ENCODE results near the gene PSTPIP1.

The PSTPIP1 gene

DNA sequence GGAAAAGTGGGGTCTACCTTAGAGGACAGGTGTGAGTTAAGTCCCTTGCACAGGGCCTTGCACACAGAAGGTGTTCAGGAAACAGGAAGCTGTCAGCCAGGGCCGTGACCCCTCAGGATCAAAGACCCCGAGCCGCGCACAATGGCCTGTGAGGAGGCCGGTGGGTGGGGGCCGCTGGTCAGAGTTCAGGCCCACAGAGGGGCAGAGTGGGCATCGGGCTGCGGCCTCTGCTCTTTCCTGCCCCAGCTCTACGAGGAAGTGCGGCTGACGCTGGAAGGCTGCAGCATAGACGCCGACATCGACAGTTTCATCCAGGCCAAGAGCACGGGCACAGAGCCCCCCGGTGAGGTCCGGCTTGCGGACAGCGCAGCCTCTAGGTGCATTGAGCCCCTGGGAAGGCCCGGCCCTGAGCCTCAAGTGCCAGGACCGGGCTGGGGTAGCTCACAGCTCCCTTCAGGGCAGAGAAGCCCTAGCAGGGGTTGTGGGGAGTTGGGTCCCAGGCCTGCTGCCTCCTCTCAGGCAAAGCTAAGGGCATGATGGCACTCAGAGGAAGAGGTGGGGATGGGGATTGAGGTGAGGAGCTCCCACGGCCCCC, 37.2 kb downstream of the PSTPIP1 start:
- DNase-seq, result no peak

DNA sequence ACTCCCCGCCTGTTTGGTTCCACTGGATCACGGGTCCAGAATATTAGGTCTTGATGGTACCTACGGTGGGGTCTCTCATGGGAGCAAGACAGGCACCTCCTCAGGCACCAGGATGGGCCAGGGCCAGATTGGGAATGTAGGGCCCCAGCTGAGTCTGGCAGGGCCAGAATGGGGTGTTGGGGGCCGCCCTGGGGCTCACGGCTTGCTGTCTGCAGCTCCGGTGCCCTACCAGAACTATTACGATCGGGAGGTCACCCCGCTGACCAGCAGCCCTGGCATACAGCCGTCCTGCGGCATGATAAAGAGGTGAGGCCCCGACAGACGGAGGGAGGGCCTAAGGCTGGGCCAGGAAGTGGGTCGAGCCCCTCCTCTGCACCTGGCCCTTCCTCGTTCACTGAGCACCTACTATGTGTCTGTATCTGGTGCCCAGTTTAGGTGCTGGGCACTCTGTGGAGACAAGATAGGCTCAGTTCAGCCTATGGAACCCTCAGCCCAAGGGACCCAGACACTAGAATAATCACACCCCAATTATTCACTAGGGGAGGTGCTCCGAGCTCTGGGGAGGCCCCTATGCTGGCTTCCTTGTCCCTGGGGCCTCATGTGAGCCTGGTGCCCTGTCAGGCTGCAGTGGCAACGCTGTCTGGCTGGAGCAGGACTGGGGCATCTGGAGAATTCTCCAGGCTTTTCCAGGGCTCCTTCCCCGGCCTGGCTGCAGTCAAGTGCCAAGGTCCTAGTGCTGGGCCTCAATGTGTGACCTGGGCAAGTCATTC, 37.9 kb downstream of the PSTPIP1 start:
- no peak for DNase-seq

- DNase-seq, result no peak
Observed at GRCh38 chr15:77033417-77033728, 38.4 kb downstream of the PSTPIP1 start.

GRCh38 chr15:77033729-77034671, 39.1 kb downstream of the PSTPIP1 start:
- DNase-seq, result no peak

DNA sequence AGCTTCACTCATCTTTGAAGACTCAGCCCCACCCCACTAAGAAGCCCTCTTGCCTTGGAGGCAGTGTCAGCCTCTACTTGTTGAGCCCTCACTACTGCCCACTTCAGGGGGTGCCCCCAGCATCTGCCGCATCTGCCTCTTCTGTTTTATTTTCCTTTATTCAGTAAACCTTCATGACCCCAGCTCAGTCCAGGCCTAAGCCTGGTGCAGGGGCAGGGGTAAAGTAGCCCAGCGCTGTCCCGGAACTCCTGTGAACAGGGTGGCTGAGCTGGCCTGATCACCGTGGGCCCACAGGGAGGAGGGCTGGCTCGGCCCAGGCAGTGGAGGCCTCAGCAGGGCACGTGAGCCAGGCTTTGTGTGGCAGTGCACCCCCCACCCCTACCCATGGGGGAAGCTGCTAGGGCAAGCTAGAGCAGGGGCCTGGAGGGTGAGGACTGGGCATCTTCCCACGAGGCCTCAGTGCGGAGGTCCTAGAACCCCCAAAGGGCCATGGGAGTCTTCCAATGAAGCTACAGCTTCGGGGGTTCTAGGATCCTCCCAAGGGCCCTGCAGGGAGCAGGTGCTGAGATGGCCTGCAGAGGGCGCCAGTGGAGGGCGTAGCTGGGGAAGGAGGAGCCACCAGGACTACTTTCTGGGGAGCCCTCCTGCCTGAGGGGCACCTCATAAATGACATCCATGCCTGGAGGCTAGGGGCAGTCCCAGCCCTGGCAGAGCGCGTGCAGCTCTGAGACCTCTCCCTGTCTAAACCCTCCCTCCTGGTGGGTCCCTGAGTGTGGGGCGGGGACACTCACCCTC, 40.0 kb downstream of the PSTPIP1 start:
- DNase-seq, result peak in 1 of 2 donors; percentile 41

- no peak for DNase-seq
Observed at GRCh38 chr15:77035584-77035983, 40.7 kb downstream of the PSTPIP1 start.

DNA sequence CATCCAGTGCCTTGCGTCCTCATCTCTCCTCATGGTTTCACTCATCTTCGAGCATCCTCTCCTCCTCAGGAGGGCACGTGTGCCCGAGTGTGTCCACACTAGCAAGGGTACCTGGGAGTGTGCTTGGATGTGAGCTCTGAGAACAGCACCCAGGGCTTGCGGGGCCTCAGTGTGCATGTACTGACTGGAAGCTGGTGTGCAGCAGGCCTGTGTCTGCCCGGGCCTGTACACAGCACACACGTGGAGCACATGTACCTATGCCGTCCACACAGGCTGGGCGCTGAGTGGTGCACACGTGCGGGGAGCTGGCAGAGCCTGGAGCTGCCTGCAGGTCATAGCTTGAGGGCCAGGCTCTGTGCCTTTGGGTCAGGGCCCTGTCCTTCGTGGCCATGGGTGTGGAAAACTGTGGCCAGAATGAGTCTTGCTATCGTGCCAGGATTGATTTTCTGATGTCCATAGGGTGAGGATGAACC, 41.1 kb downstream of the PSTPIP1 start:
- no peak for DNase-seq

DNA sequence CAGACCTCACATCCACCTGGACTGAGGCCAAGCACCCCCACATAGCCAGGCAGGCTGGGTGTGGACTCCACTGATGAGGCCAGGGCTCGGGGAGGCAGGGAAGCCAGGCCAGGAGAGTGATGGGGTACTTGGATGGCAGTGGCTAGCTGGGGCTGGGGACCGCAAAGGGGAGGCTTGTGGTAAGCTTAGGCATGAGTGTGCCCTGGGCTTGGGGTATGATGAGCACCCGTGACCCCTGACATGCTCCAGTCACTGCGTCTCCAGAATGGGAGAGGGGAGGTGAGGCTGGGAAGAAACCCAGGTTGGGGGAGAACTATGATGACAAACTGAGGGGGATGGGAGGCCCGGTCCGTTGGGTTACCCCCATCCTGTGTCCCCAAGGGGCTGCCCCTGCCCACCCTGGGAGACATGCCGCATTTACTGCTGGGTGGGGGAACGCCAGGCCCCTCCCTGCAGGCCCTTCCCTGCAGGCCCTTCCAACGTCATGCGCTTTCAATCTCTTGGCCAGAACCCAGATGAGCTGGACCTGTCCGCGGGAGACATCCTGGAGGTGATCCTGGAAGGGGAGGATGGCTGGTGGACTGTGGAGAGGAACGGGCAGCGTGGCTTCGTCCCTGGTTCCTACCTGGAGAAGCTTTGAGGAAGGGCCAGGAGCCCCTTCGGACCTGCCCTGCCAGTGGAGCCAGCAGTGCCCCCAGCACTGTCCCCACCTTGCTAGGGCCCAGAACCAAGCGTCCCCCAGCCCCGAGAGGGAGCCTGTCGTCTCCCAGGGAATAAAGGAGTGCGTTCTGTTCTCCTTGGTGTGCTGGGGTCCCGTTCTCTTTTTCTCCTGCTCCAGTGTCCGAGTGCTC, 41.8 kb downstream of the PSTPIP1 start:
- no peak for DNase-seq

- no peak for DNase-seq
Observed at GRCh38 chr15:77037388-77038209, 42.7 kb downstream of the PSTPIP1 start.

GRCh38 chr15:77038312-77039216, 43.6 kb downstream of the PSTPIP1 start:
- no peak for DNase-seq

GRCh38 chr15:77039217-77039533, 44.2 kb downstream of the PSTPIP1 start:
- no peak for DNase-seq

DNA sequence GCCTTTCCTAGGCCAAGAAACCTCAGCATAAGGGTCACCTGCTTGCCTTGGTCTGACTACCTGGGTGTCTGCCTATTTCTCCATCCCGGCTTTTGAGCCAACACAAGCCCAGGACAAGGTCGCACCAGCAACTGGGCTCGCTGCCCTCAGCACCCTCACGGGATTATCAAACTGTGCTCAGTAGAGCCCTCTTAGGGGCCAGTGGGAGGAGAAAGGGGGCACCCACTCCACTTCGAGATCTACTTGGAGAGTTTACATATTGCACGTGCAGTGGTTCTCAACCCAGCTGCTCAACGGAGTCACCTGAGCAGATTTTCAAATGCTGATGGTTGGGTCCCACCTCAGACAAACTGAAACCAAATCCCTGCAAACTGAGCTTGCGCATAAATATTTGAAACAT, 44.9 kb downstream of the PSTPIP1 start:
- no peak for DNase-seq

DNA sequence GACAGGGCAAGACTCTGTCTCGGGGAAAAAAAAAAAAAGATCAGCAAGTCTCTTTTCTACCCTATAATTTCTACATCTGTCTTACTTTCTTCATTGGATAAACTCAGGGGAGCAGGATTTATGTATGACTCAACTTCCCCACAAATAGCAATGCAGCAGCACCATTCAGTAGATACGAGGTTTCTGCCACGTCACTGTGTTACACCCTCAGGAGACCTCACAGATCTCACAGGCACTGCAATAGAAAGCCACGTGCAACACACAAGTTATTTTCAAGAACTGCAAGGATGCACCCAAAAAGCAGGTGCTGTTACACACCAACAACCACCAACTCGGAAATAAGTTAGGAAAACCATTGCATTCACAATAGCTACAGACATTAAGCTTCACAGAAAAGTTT, 45.7 kb downstream of the PSTPIP1 start:
- DNase-seq, result no peak

- DNase-seq, result no peak
Observed at GRCh38 chr15:77042245-77042919, 47.5 kb downstream of the PSTPIP1 start.

DNA sequence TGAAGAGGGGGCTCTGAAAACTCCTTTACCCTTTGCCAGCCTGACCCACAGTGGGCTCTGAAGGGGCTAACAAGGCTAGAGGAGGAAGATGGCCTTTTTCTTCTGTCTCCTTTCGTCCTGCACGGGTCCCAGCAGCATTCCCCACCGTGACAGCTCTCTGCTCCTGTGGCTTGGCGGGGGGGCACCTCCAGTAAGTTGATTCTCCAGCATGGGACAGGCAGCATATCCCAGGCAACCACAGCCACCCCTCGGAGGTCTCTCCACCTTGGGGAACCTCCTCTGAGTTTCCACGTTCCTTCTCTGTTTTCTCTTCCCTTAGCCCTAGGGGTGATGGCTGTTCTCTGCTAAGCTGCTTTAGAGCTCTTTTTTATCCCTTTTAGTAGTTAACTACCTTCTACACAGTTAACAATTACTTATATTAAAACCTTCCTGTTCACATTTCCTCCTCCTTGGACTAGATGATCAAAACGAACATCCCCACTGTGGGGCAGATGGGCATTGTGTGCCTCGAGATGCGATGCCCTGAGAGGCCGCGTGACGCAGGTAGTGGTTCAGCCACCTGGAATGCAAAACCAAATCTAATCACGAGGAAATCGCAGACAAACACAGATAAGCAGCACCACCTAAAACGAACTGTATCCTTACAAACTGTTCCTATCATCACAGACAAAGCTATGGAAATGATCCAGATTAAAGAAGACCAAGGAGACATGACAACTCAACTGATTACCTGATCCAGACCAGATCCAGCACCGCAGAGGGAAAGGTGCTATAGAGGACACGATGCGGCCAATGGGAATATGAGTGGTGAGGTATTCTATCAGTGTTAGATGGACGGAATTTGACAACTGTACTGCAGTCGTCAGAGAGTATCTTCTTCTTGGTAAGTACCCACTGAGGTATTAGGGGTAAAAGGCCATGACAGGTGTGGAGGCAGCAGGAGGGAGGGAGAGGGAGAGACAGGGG, 48.3 kb downstream of the PSTPIP1 start:
- DNase-seq, result no peak

DNA sequence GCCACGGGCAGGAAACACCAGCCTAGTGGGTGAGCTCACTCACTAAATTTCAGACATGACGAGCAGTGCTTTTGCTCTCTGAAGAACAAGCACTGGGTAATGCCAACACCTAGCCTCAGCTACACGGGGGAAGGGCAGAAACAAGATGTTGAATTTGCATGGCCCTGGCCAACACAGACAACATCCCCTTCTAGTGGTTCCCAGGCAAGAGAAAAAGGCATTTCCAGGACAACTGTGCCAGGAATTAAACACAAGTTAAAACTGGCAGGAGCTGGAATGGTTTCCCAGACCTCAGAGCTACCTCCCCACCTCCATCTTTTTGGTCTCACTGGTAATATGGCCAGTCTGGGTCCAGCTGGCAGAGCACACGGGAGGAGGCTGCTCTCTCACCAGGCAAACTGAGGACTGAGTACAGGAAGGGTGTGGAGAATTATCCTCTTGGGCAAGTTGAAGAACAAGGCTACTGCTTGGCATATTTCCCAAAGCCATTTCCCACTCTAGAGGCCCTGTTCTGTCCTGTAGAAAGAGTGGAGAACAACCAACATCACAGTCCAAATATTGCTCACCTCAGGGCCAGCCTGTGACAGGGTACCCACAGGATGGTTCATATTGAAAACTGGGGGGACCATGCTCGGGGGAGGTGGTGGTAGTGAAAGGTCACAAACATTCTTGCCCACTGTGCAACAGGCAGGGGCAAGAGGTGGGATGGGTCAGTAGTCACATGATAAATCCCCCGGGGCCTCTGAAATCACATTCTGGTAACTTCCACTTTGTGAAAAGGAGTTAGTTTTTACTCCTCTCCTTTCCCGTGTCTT, 49.5 kb downstream of the PSTPIP1 start:
- DNase-seq, result no peak

DNA sequence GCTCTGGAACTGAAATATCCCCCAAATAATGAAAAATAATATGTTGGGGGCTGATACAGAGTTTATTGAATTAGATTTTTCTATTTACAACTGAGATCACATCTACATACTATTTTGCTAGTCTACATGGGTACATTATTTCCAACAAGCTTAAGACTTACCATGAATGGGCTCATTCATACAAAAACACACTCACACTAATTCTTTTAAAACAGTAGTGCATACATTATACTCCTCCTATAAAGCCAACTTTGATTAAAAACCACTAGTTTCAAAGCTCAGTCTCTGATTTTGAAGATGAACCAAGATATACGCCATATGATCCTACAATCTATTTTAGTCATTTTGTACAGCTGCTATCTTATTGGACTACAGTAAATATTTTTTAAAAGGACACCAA, 51.1 kb downstream of the PSTPIP1 start:
- no peak for DNase-seq

Measured in inflammatory macrophage treated with lipopolysaccharide for 1 hour (primary cell).